Mesodermal cell (in vitro differentiated cells): ENCODE measurements around the gene RGL3.
"Not testable (repeated sequence)": the region's sequence is repeated elsewhere in the genome, so short reads cannot be mapped to it uniquely, and the experiment has no call there.

Experiments
- H3K27ac ChIP-seq: 2 replicates; pipeline ENCODE4 v1.7.0; 2013; ENCODE audit warnings: mild to moderate bottlenecking, low read depth, low read length, moderate library complexity; ENCODE audit not compliant: severe bottlenecking
- H3K36me3 ChIP-seq: 2 replicates; pipeline ENCODE4 v1.7.1; 2013; ENCODE audit warnings: mild to moderate bottlenecking, low read length, moderate library complexity; ENCODE audit not compliant: control insufficient read depth, insufficient read depth
- H3K4me1 ChIP-seq: one replicate; pipeline ENCODE4 v1.7.1; 2013; ENCODE audit warnings: mild to moderate bottlenecking, low read length; ENCODE audit not compliant: insufficient read depth, control insufficient read depth, poor library complexity, severe bottlenecking
- H3K4me3 ChIP-seq: 2 replicates; pipeline ENCODE4 v1.7.0; 2013; ENCODE audit warnings: low read length, control low read depth, mild to moderate bottlenecking; ENCODE audit not compliant: insufficient read depth, poor library complexity, severe bottlenecking; ENCODE audit errors: extremely low read depth
- H3K9me3 ChIP-seq: 2 replicates; pipeline ENCODE4 v1.7.1; 2013; ENCODE audit warnings: mild to moderate bottlenecking, low read length, moderate library complexity; ENCODE audit not compliant: control insufficient read depth
- WGBS, 2 experiments: methylation state at CpG; one replicate each; pipeline ENCODE4 v1.1.5; 2013; ENCODE audit warnings: missing lambda C conversion rate in 2 of 2; ENCODE audit not compliant: insufficient coverage in 2 of 2; 5-methylcytosine and 5-hydroxymethylcytosine counted together

Gene RGL3

DNA sequence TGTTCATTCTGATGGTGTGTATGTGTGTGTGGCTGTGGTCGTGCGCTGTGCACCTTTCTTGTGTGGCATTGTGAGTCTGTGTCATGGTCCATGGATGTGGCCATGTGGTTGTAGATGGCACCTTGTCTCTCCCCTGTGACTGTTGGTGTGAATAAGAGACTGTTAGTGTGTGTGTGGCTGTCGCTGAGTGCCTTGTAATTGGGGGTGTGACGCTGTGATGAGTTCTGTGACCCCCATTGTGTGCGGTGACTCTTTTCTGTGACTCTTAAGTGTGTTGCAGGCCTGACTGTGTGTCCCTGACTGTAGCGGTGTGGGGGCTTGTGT is 63.1 kb downstream of the RGL3 start:
- H3K9me3 ChIP-seq: no peaks in the 10 kb centered on the region
- no peak overlapping the region for H3K27ac ChIP-seq
- no peaks in the 10 kb centered on the region for H3K4me1 ChIP-seq
- 81 to 87% methylated on average over 5 to 6 of the region's 6 CpGs for WGBS, 2 experiments
- peak overlapping the region; percentile 47 for H3K4me3 ChIP-seq
- H3K36me3 ChIP-seq: no peaks in the 10 kb centered on the region

DNA sequence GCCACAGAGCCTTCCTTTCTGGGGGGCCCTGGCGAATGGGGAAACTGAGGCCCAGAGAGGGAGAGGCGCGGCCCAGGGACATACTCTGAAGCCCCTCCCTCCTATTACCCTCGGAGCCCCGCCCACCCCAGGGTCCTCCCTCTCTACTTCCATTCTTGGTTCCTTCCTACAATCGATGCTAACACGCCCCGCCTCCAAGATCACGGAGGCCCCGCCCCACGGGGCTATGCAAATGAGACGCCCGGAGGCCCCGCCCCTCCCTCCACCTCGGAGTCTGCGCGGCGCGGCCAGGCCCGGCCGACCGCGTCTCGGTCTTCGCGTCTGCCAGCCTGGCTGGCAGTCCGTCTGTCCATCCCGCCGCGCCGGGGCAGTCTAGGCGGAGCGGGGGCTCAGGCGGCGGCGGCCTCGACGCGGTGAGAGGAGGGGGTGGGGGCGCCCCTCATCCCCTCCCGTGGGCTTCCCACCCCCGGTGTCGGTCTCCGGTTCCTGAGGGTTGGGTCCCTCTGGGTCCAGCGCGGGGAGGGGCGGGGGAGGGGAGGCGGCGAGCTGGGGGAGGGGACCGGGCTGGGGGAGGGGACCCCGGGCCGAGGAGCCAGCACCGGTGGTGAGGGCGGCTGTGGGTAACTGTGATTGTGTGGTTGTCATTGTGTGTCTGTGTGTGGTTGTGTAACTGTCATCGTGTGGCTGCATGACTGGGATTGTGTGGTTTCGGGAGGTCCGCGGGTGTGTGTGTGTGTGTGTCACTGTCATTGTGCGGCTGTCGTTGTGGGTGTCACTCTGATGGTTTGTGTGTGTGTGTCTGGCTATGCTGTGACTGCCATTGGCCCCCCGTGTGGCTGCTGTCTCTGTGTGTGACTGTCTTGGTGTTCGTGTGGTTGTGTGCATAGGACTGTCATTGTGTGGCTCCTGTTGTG is 63.7 kb downstream of the RGL3 start, which contains the start of gene PLPPR2:
TSS of gene PLPPR2 (plus strand) at position 273 of the 914 bp plus-strand sequence. CDS start 2,242 bp downstream, outside the sequence.
- H3K4me1 ChIP-seq: no peaks in the 10 kb centered on the region
- H3K9me3 ChIP-seq: no peaks in the 10 kb centered on the region
- no peaks in the 10 kb centered on the region for H3K36me3 ChIP-seq
- H3K27ac ChIP-seq: no peak within 1 kb of the TSS
- 8 to 22% methylated on average over 21 to 26 of the region's 62 CpGs for WGBS, 2 experiments
- peak within 1 kb of the TSS; percentile 47 for H3K4me3 ChIP-seq

DNA sequence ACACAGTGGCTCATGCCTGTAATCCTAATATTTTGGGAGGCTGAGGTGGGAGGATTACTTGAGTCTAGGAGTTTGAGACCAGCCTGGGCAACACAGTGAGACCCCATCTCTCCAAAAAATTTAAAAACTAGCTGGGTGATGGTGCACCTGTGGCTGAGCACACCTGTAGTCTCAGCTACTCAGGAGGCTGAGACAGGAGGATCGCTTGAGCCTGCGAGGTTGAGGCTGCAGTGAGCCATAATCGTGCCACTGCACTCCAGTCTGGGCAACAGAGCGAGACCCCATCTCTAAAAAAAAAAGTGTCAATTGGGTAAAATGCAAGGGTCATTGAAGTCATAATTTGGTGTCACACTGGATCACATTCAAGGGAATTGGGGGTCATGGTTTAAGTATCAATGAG is 65.0 kb downstream of the RGL3 start:
- H3K4me1 ChIP-seq: not testable (repeated sequence)
- WGBS, 2 experiments: 97 to 98% methylated on average over 4 of the region's 4 CpGs

DNA sequence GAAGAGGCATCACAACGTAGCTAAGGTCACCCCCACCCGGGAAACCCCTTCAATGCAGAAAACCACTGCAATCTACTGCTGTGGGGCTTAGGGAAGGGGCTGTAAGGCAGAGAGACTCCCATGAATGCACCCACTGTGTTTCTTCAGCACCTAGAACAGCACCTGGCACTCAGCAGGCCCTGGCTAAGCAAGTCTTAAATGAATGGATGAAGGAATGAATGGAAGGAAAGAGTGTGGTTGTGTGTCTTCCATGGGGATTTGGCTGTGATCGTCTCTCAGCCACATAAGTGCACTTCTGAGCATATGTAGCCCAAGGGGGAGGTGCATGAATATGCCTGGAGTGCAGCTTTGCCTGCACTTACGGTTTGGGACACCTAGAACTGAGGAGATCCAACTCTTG is 69.9 kb downstream of the RGL3 start:
- Histone ChIP-seq H3K36me3 (no peaks in the 10 kb centered on the region), H3K4me3 (no peak overlapping the region)
- WGBS, 2 experiments: 86 to 89% methylated on average over 4 of the region's 4 CpGs

More for the DNA sequence above, 65.0 kb downstream of the RGL3 start:
- not testable (repeated sequence) for H3K36me3 ChIP-seq, H3K9me3 ChIP-seq, H3K4me3 ChIP-seq, H3K27ac ChIP-seq

DNA sequence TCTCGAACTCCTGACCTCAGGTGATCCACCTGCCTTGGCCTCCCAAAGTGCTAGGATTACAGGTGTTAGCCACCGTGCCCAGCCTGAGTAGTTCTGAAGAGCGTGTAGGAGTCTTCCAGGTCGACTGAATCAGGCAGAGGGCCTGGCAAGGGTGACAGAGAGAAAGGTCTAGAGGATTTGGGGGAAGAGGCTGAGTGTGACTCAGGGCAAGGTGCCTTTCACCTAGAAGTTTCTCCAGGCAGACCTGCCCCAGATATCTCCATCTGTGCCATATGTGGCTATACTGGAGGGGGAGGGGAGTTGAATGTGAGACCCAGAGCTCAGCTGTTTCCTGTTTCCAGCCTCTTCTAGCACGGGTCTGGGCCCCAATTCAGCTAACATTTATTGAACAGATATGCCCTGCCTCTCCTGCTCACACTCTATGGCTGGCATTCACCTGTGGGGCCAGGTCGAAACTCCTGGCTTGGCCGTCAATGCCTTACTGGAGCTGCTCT is 71.5 kb downstream of the RGL3 start:
- WGBS, 2 experiments: 80 to 89% methylated on average over 6 to 7 of the region's 7 CpGs
- H3K4me3 ChIP-seq: no peak overlapping the region
- H3K27ac ChIP-seq: no peak overlapping the region
- H3K36me3 ChIP-seq: no peaks in the 10 kb centered on the region
- no peaks in the 10 kb centered on the region for H3K4me1 ChIP-seq
- H3K9me3 ChIP-seq: no peaks in the 10 kb centered on the region

More for the DNA sequence above, 69.9 kb downstream of the RGL3 start:
- Histone ChIP-seq H3K9me3 (no peaks in the 10 kb centered on the region), H3K27ac (no peak overlapping the region), H3K4me1 (no peaks in the 10 kb centered on the region)

DNA sequence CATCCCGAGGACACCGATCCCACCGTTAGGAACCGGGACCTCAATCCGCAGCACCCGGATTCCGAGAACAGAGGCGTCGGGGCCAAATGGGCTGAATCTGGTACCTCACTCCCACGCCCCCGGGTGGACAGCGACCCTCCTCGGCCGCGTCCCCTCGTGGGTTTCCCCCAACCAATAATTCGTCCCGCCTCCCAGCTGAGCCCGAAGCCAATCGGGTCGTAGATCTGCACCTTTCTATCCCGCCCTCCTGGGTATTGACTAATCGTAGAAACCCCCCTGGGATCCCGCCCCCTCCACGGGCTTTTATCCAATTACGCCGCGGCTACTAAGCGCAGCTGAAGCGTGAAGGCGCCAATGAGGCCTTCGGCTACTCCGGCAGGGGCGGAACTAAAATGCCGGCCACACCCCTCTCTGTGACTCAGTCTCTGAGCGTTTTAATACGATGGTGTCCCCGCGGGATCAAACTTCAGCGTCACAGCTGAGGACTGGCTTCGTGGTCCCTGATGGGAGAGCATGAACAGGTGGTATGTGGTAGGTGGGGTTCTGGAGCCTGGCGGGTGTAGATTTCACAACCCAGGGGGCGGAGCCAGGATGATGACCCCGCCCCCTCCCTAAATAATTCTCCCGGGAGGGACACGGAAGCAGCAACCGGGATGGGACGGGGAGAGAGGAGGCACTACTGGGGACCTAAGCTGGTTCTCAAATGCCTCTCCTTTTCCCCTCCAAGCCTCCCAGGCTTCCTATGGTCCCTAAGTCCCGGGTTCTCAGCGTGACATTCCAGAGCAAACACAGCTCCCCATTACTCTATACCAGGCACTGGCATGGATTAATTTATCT is 72.8 kb downstream of the RGL3 start, which contains the start of the genes CCDC159 and TMEM205:
TSS of gene CCDC159 (plus strand) at position 416 of the 837 bp plus-strand sequence. CDS start at position 504, 88 bp downstream.
TSS of gene TMEM205 (minus strand) at position 165 of the 837 bp plus-strand sequence. CDS start 649 bp downstream, outside the sequence.
- peak within 1 kb of the TSS; percentile 29 for H3K27ac ChIP-seq
- H3K36me3 ChIP-seq: peaks cover 4% of the 10 kb centered on the region
- H3K4me3 ChIP-seq: peak within 1 kb of the TSS; percentile 70
- H3K4me1 ChIP-seq: no peaks in the 10 kb centered on the region
- WGBS, 2 experiments: 0 to 1% methylated on average over 41 of the region's 50 CpGs
- H3K9me3 ChIP-seq: no peaks in the 10 kb centered on the region

DNA sequence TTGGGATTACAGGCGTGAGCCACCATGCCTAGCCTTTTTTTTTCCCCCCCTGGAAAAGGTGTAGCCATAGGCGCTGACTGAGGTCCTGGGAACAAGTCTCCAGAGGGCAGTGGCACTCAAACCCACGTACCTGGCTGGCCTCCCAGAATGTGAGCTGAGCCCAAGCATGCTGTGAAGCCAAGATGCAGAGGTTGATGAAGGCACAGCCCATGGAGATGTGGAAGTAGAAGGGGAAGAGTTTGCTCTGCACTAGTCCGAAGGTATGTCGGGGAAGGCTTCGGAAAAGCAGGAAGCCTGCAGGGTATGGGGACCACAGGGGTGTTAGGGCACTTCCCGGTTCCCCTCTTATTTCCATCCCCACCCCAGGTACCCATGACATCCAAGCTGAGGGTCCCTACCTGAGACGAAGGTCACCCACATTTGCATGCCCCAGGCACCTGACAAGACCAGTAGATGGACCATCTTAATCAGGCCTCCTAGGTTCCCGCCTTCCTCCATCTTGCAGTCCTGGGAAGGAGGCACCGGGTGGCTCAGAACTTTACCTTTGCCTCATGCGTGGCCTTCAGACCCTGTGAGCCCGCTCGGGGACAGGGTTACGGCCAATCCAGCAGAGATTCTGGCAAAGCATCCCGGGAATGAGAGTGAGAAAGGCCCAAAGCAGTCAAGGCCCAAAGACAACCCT is 73.9 kb downstream of the RGL3 start:
- no peaks in the 10 kb centered on the region for H3K9me3 ChIP-seq
- no peaks in the 10 kb centered on the region for H3K4me1 ChIP-seq
- no peak overlapping the region for H3K27ac ChIP-seq
- 81% methylated on average over 9 of the region's 15 CpGs for WGBS, 2 experiments
- peaks cover 4% of the 10 kb centered on the region for H3K36me3 ChIP-seq
- H3K4me3 ChIP-seq: peak overlapping the region; percentile 70
